ENCODE data around the gene BAG1. TPM values are rescaled to one million over a fixed set of nuclear protein-coding genes. Genes with fewer than 3 reads are reported as not detected.

BAG1 gene
- total and polyA plus RNA-seq, 2 donors, result 46.8 to 142 TPM

GRCh38 chr9:33202552-33203201 lies 61.8 kb downstream of the BAG1 start:
- H3K4me1 ChIP-seq (ENCODE audit: insufficient read depth), result no peaks in the 10 kb centered on the region
- no peaks in the 10 kb centered on the region for H3K36me3 ChIP-seq (ENCODE audit: insufficient read depth)
- 52% methylated on average over 11 of the region's 11 CpGs for WGBS
- no peak overlapping the region for H3K27ac ChIP-seq (ENCODE audit: low read depth)
- H3K4me3 ChIP-seq (ENCODE audit: low read depth, low read length), result no peak overlapping the region
- DNase-seq (ENCODE audit: extremely low spot score), result no peak

Other genes starting within 250 kb of the BAG1 start
- gene DNAJA1, start 239.4 kb downstream of the BAG1 start, total RNA-seq, result 97.7 TPM
- 84.0 TPM for gene DNAJA1, start 239.4 kb downstream of the BAG1 start, polyA plus RNA-seq
- 37.0 TPM for gene SMU1, start 188.0 kb downstream of the BAG1 start, total RNA-seq
- 14.3 TPM for gene SMU1, start 188.0 kb downstream of the BAG1 start, polyA plus RNA-seq
- gene B4GALT1, start 97.4 kb downstream of the BAG1 start, total RNA-seq, result 36.4 TPM
- 57.7 TPM for gene B4GALT1, start 97.4 kb downstream of the BAG1 start, polyA plus RNA-seq
- not detected for gene SPINK4, start 24.5 kb downstream of the BAG1 start, total RNA-seq
- gene SPINK4, start 24.5 kb downstream of the BAG1 start, polyA plus RNA-seq, result 2.6 TPM
- 76.9 TPM for gene CHMP5, start 341 bp upstream of the BAG1 start, total RNA-seq
- 79.6 TPM for gene CHMP5, start 341 bp upstream of the BAG1 start, polyA plus RNA-seq
- gene NFX1, start 25.8 kb upstream of the BAG1 start, total RNA-seq, result 24.1 TPM
- gene NFX1, start 25.8 kb upstream of the BAG1 start, polyA plus RNA-seq, result 21.9 TPM
- gene AQP7, start 137.9 kb upstream of the BAG1 start, total RNA-seq, result 1.9 TPM
- 8.7 TPM for gene AQP7, start 137.9 kb upstream of the BAG1 start, polyA plus RNA-seq
- gene AQP3, start 182.9 kb upstream of the BAG1 start, total RNA-seq, result 27.1 TPM
- 126 TPM for gene AQP3, start 182.9 kb upstream of the BAG1 start, polyA plus RNA-seq
- 17.3 TPM for gene NOL6, start 209.2 kb upstream of the BAG1 start, total RNA-seq
- 23.1 TPM for gene NOL6, start 209.2 kb upstream of the BAG1 start, polyA plus RNA-seq